GM19238 (cell line): Measurements from ENCODE around the gene KCNQ5.

Experiments used
- DNase-seq: peaks from one replicate; pipeline ENCODE4 v3.0.0; 2011; ENCODE audit warnings: low spot score; ENCODE audit not compliant: insufficient read length

Gene KCNQ5

DNA sequence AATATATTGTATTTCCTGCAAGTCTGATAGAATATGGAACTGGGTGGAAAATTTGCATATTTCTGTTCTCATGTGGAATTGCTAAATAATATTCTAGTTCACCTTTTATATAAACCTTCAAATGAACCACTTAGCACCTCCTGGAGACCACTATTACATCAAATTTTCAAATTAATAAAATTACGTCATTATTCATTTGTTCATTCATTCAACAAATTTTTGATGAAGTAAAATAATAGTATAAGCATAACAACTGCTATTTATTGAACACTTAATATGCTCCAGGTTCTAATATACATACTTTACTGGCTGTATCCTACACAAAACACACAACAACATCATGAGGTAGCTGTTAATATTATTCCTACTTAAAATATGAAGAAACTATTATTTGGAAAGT, 215.1 kb downstream of the KCNQ5 start:
- no peak for DNase-seq

DNA sequence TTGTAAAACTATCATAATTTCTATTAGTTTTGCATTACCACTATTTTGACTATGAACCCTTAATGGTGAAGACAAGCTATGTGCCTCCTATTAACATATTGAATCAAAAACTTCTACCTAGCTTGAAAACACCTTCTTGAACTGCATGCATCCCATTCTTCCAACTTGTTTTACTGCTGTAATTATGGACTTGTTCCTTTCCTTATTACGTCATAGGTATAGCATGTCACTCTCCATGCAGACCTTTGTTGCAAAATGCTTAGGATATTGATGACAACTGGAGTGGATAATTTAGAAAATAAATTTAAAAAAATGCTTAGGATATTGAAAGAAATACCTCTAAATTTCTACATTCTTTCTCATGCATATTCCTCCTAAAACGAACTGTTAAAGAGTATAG, 219.3 kb downstream of the KCNQ5 start:
- no peak for DNase-seq

DNA sequence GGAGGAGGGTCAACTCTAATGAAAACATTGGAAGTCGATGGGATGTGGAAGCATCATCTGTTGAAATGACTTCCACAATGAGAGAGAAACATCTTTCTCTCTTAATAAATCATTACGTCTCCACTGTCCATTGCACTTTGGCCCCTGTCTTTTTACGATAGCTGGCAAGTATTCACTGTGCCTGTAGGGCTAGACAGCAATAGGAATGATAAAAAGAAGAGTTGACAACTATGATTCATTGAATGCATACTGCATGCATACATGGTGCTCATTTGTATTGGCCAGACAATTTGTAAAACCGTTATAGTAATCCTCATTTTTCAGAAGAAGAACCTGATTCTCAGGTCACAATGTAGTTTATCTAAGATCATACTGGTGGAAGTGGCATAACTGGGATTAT, 220.3 kb downstream of the KCNQ5 start:
- no peak for DNase-seq

DNA sequence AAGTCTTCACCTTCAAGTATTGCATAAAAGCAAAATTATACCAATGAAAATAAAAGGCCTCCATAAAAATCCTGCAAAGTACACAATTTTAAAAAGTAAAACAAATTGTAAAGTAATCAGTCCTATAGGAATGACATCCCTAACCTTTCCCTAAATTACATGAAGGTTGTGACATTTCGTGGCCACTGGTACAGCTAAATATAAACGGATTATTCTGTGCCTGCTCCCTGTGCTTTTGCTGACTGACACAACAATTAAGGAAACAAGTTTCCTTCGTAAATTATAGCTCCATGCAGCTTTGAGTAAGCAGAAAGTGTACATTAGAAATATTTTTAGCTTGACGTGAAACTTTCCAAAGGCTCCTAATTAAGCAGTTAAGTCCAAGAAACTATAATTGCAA, 222.8 kb downstream of the KCNQ5 start:
- DNase-seq, result no peak

DNA sequence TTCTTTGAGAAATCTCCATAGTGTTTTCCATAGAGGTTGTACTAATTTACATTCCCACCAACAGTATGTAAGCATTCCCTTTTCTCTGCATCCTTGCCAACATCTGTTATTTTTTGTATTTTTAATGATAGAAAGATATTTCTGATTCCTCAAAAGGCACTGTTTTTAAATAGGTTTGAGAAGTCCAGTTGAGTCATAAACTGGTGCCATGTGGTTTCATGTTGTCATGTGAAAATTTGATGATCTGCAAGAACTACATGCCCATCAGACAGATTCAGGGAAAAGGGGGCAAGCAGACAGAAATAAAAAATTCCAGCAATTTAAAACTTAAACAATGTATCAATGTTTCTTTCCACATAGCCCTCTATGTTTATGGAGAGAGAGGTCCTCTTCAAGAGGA, 227.5 kb downstream of the KCNQ5 start:
- DNase-seq, result no peak

DNA sequence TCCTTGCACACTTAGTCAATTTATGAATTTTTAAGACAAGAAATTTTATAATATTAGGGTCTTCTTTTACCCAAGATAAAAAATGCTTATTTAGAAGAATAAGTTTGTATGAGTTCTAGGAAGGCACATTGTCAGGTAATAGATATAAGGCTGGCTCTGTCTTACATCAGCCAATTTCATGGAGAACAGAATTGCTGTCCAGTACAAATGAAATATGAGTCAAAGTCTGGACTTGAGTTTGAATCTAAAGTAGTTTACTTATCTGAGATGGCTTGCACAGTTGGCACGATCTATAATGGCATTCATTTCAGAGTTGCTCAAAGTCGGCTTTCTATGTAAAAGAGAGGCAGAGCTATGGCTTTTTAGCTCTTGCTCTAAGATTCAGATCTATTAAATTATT, 228.2 kb downstream of the KCNQ5 start:
- DNase-seq, result no peak

DNA sequence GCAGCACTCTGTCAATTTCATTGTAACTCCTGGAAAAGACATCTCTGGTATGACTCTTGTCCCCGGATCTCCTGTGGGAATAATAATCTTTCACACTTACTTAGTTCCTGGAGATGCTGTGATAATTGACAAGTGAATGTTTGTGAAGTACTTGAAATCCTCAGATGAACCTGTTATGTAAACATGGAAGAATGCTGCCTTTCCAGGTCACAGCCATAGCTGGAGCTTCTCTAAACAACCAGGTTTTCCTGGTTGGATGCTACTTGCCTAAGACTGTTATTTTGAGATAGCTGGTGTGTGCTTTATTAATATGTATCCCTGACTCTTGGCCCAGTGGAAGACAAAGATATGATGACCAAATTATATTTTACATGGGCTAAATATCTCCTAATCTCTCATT, 228.6 kb downstream of the KCNQ5 start:
- DNase-seq, result no peak

DNA sequence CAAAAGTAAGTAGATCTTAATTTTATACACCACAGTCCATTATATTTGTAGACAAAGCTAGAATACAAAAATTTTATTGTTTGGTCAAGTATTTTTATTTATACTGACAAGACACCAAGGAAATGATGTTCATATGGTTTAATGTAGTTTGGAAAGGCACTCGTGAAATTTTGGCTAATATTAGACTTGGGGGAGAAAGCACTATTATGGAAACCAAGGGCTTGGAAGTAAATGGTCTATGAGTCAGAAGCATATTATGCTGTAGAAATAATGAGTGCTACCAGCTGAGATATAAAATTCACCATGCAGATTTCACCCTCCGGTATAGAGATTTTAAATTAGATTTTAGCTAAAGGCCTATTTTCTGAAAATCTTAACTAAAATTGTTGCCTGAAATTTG, 233.6 kb downstream of the KCNQ5 start:
- DNase-seq, result no peak

DNA sequence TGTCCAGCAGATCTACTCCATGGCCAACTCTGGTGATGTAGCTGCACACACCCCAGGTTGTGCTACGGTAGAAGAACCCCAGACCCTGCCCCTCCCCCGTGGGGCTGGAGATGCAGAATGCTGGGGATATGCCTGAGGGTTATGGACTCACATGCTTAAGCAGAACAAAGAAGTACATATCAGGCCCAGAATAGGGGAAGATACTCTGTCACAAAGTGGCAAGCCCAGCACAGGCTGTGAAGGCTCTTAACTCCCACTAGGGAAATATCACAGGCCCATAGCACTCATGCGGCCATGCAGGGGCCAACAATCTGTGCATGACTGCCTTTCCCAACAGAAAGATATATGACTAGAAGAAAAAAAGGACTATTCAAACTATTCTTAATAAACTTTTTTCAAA, 234.9 kb downstream of the KCNQ5 start:
- DNase-seq, result no peak

DNA sequence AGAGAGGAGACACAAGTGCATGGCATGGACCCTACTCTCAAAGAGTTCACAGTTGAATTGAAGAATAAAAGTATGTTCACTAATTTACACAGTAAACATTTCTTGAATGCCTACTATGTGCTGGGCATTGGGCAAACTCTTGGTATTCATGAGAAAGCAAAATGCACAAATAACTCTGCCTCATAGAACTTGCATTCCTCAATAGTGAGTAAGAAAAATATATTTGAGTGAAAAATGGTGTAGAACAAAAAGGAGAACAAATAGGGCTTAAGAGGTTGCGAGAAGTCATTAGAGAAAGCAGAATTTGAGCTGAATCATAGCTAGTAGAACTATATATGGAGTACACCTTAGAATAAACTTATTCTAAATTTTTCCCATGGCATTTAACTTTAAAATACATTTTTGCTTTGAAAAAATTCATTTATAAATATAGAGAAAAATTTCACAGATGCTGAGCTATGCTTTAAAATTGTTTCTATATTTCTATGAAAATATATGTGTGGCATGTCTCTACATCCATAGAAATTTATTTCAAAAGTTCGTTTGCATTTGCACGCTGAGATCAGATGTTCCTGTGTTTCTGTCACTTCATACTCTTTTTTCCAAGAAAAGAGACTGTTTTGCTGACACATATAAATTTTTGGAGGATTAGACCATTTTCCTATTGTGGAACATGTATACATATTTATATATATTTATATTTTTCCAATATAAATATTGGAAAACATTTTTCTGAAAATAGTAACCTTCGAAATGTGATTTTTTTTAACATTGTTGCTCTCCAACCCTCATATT, 236.1 kb downstream of the KCNQ5 start:
- DNase-seq, result no peak

DNA sequence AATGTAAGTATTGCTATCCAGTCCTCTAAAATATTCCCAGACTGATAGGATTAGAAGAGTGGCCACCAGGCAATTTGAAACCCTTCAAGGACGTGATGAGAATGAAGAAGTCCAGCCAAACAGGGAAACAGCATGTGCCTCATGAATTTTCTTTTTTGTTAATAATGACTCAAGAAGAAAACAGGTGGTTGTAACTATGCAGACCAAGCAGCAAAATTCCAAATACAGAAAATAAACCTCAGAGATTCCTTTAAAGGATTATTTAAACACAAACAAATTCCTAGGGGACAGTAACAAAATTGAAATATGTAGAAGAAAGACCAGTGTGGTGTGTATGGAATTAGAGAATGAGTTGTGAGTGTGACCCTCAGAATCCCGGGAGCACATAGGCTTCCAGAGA, 239.2 kb downstream of the KCNQ5 start:
- no peak for DNase-seq

DNA sequence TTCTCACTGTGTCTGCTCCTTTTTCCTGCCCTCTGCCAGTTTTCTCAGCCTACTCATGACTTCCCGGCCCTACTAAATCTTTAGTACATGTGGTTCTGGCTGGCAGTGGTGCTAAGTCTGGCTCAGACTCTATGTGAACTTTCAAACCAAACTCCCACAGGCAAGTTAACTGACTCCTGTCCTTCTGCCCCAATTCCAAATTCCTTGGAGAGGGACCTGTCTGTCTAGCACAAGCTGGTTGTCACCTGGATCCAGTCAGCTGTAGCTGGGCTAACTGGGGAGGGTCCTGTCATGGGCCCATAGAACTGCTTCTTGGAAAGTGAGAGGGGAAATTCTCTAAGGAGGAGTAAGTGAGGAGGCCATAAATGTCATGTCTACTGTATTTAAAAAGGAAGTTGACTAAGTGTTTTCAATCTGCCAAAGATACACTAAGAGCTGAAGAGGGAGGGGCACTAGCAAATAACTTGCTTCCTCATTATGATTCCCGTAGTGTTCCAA, 240.1 kb downstream of the KCNQ5 start:
- DNase-seq, result no peak

DNA sequence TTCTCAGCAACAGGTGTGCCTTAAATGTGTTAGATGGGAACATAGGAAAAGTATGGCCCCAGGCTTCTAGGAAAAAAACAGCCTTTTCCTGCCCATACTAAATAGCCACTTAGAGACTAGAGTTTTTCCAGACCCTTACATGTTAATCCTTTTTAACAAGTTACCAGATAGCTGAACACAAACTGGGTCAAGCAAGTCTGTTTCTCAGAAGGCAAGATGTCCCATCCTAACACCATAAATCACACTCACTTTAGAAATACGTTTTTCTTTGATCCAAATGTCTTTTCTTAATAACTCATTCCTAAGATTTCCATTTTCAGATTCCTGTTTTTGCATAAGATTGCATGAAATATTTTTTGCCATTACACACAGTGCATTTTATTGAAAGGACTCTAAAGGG, 241.3 kb downstream of the KCNQ5 start:
- DNase-seq, result no peak

DNA sequence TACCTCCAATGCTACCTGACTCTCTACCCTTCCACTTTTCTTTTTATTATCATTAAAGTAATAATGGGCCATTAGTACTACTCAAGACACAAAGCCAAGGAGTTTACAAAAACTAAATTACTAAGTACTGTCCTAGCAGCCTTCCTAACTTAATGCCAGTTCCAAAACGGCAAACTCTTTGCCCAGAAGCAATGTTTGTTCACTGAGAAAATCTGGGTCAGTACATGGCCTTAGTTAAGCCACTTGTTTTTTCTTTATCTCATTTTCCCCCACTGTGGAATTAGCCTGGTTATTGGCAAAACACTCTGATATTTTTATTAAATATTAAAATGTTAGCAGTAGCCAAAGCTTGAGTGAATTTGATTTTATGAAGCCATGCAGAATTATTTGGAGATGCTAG, 242.4 kb downstream of the KCNQ5 start:
- DNase-seq, result no peak

DNA sequence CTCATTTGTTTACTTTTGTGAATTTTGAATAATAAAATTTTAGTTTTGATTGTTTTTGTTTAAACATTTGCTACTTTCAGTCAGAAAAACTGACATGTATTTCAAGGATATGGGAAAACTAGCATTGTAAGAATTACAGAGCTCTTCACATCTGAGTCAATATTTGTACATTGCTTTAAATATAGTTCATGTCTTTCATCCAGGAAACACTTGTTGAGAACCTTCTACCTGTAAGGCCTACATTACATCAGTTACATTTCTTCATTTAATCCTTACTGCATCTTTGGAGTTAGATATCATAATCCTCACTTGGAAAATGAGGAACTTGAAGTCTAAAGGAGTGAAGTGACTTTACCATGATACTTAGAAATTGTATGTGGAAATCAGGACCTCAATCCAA, 242.9 kb downstream of the KCNQ5 start:
- no peak for DNase-seq

DNA sequence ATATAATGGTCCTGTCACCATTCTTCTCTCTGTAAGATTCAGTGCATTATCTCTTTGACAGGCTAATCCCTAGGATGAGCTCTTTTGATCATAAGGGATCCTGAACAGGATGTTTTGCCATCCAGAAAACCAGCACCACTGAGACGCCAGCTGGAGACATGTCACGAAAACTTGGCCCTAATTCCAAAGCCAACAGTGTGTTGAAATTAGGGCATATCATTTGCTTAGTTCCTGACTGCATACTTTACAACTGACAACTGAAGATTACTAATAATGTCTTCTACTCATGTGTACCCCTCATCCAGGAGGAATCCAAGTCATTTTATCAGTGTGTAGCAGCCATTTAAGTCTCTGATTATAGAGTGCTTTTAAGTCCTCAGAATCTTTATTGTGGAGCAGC, 243.6 kb downstream of the KCNQ5 start:
- DNase-seq, result no peak

DNA sequence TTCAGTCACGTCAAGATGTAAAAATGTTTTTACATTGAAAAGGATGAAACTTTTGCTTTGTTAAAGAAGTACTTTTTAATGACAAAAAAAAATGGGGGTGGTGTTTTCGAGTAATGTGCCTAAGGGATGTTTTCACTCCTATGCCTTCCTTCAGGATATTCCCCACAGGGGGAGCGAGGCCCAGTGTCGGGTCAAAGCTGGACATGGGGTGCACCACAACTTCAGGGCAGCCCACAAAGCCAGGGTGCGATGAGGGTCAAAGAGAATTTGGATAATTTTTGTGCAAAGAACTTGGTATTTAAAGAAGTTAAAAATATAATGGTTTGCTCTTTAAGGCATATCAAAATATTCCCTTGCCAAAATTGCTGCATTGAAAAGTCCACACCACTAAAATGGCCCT, 247.8 kb downstream of the KCNQ5 start:
- no peak for DNase-seq

DNA sequence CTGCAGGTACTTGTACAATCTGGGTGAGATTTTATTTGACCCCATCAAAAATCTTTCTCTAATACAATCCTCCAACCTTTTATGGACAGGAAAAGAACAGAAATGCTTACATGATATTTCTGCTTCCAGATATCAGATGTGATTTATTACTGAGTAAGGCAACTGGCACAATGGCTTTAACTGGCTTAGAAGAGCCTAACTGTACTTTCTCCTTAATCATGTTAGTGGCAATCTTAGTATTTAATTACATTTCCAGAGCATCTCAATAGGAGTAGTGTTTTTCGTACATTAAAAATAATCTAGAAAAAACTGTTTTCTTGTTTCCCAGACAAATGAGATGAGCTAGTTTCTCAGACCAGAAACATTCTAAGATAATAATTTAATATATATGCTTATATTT, 251.6 kb downstream of the KCNQ5 start:
- DNase-seq, result no peak

DNA sequence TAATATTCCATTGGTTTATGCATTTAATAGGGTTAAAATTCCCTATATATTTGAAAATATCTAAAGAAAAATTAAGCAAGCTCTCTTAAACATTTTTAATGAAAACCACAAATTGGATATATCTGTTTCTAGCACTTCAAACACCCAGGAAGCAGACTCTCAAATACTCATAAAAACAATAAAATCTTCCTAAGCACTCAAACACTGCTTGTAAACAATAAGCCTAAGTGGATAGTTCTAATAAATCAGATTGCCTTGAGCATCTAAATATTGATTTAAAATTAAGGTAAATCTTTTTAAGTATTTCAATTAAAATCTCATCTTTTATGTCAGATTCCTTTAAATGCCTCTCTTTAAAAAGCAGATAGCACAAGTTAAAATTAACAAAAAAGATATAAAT, 254.4 kb downstream of the KCNQ5 start:
- no peak for DNase-seq

DNA sequence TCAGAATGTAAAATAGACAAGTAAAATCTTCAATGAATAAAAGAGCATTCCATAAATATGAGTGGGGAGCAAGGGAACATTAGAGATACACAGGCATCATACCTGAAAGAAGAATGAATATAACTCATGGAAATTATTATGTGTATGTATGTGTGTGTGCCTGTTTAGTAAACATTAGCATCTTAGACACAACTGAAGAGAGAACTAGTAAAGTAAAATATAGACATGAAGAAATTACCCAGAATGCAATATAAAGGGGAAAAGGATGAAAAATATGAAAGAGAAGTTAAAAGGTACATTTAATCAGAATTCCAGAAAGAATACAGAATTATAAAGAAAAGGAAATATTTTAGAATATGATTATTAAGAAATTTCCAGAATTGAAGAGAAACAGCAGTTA, 264.3 kb downstream of the KCNQ5 start:
- DNase-seq, result no peak

DNA sequence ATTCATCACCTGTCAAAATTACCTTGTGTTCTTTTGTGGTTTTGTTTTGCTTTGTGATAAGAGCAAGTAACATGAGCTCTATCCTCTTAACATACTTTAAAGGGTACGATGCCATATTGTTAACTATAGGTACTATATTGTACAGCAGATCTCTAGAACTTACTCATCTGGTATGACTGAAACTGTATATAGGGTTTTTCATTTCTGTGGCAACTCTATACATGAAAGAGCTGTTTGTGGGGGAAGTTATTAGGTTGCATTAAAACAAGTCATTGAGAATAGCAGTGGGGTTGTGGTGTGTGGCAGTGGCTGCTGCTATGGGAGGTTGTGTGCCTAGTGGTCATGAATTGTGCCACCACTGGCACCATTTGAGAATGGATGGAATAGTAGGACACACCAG, 268.4 kb downstream of the KCNQ5 start:
- no peak for DNase-seq

DNA sequence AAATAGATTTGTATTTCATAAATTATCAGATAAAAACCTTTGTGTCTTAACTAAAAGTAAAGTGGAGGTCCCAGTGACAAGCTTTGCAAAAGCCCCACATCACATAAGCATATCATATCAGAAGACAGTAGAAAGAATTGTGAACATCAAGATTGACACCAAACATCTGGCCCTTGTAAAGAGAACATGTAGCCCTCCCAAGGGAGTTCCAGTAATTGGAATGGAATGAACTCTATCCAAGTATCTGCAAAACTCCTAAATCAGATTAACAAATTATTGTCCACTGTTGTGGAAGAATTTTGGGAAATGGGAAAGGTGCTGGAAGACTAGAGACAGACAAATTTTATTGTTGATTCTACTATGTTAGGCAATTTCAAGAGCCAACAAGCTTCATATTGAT, 268.8 kb downstream of the KCNQ5 start:
- DNase-seq, result no peak

DNA sequence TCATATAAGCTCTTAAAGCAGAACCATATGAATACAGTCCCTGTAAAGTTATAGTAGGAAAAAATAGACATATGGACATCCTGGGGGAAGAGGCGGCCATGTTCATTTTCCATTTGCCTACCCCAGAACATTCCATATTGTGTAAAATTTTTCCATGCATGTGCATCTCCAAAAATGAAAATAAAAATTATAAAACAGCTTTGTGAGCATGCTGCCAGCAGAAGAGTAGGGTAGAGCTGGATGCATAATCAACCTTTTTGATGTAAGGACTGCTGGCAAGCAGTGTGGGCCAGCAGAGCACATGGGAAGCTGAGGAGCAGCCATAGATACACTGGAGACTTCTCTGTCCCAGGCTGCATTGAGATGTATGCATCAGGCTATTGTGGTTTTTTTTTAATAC, 271.0 kb downstream of the KCNQ5 start:
- DNase-seq, result no peak

DNA sequence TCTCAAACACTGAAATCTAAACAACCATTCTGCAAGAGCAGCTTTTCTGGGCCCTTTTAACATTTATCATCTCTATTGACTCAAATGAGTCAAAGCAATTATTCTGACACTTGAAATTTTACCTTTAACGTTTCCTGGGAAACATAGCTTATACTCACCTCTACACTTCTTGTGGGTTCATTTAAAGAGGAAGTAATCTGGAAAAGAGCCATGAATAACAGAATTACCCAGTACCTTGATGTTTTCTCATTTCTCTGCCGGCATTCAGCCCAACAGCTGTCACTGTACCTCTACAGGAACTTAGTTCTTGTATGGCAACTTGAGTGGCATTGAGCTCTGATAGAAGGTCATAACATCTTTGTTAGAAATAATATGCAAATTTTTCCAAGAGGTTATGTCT, 272.2 kb downstream of the KCNQ5 start:
- DNase-seq, result no peak
